Posterior vena cava (tissue), 2 donors: ENCODE data around the gene EFNA4. TPM values are rescaled to one million over a fixed set of nuclear protein-coding genes. Genes with fewer than 3 reads are reported as not detected.

Experiments used
- DNase-seq: peaks from one replicate; pipeline ENCODE4 v3.0.0-alpha.2; 2020; ENCODE audit warnings: low spot score
- intact Hi-C, 2 donors: fragments of 100-400 bp; cut with DNase I; formaldehyde crosslinking; loops; one replicate each; pipeline versions ENCODE4 v1.14.1 to v1.14.2; 2022 to 2023
- total RNA-seq, 2 donors: library from RNA; stranded (reverse); fragmentation: NEBNext Ultra II Directional; extraction: Animal tissue kit (Norgen Biotek cat#: 25700); gene quantifications; one replicate each; pipeline ENCODE4 v1.2.1, GENCODE V29; 2021
- donor health status: DM: yes; HTN: yes; CAD: no.
- donor health status: DM: yes; HTN: yes; CAD: no.

EFNA4 gene
- total RNA-seq, 2 donors from 2014 or later = 2.0 to 2.6 TPM

DNA sequence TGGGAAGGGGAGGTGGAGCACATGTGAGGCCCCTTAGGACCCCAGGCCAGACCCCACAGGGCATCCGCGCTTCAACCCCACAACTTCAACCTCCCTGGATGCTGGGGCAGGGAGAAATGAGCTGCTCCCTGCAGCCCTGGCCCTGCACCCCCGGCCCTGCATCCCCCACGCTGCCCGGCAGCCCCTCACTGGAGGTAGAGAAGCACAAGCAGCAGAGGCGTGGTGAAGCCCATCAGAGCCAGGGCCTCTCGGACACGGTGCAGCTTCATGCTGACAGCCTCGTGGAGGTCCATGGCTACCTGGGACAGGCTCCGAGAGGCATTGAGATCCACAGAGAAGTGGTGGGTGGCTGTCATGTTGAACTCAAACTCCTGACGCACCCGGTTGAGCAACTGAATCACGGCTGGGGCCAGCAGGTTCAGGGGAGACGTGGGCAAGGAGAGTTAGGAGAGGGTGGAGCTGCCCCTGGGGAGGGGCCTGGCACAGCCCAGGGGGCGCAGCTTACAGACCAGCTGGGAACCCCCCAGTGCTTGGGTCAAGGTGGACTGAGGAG is 33.2 kb upstream of the EFNA4 start:
- intact Hi-C loops = no loop called here
- DNase-seq = no peak

GRCh38 chr1:155030899-155031298 is 32.6 kb upstream of the EFNA4 start:
- intact Hi-C loops = no loop called here
- no peak for DNase-seq

- intact Hi-C loops = no loop called here
- no peak for DNase-seq
These were observed 30.7 kb upstream of the EFNA4 start for GRCh38 chr1:155032886-155033285.

GRCh38 chr1:155033524-155033923 is 30.0 kb upstream of the EFNA4 start, which contains the start of the genes DCST1 and DCST2:
Gene DCST1, plus strand, starts transcription at chr1:155033824. Its CDS starts 213 bp downstream, at chr1:155034037.
Gene DCST2, minus strand, starts transcription at chr1:155033781. Its CDS starts 80 bp downstream, at chr1:155033701.
- intact Hi-C loops = no loop called here
- DNase-seq = no peak

DNA sequence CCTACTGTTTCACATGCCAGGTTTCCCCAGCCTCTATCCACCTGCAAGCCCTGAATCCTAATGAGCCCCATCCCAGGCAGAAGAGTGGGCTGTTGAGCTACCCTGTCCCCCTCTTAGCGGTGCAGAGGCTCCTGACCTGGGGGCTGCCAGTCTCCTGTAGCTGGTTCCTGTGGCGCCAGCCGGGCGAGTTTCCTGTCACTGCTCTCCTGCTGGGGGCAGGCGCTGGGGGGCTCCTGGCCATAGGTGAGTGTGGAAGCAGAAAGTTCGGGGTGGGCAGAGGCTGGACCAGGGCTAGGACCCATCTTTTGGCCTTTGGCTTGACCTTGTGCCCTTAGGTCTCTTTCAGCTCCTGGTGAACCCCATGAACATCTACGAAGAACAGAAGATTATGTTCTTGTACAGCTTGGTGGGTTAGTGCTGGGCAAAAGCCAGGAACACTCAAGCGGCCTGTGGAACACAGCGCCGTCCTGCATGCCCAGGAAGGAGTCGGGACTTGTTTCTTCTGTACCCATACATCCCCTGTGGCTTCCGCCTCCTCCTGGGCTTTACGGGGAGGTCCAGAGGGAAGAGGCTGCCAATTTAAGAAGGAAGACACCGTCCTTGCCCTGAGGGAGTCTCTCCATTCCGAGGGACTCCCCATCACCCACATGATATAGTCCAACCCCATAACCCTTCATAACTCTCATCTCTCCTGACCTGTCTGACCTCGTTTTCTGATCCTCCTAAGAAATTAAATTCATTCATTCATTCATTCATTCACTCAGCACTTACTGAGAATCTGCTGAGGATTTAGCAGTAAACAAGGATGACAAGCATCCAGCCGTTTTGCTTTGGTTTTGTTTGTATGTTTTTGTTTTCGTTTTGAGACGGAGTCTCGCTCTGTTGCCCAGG is 29.0 kb upstream of the EFNA4 start:
- no peak for DNase-seq
- intact Hi-C loops = no loop called here

DNA sequence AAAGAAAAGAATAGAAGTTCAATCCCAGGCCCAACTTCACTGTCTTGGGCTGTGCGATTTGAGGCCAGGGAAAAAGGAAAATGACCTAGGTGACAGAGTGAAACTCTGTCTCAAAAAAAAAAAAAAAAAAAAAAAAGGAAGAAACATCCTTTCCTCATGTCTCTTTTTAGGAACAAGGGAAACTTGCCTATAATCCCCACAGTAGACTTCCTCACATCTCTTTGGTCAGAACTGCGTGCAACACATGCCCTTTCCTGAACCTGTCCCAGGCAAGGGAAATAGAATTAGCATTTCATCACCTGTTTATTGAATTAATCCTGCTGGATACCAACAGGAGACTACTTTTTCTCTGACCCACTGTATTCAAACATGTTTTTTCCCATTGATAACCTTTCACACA is 27.6 kb upstream of the EFNA4 start:
- intact Hi-C loops = no loop called here
- DNase-seq = no peak

- DNase-seq = no peak
- intact Hi-C loops = no loop called here
These were observed 26.5 kb upstream of the EFNA4 start for GRCh38 chr1:155037043-155037442.

- intact Hi-C loops = no loop called here
- DNase-seq = no peak
These were observed 25.6 kb upstream of the EFNA4 start for GRCh38 chr1:155037851-155038441.

- no peak for DNase-seq
- intact Hi-C loops = no loop called here
These were observed 24.8 kb upstream of the EFNA4 start for GRCh38 chr1:155038602-155039307.

DNA sequence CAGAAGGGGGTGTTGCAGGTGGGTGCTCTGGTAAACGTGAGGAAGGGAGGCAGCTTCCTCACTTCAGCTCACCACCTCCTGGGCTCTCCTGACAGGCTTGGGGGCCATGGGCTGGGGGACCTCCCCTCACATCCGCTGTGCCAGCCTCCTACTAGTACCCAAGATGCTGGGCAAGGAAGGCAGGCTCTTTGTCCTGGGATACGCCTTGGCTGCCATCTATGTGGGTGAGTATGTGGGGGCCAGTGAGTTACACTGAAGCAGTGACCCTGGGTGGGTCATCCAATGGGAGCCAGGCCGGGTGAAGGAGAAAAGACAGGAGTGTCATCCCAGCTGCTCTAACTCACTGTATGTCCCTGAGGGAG is 24.3 kb upstream of the EFNA4 start:
- intact Hi-C loops = no loop called here
- DNase-seq = no peak

- intact Hi-C loops = no loop called here
- no peak for DNase-seq
These were observed 23.0 kb upstream of the EFNA4 start for GRCh38 chr1:155040358-155041093.

DNA sequence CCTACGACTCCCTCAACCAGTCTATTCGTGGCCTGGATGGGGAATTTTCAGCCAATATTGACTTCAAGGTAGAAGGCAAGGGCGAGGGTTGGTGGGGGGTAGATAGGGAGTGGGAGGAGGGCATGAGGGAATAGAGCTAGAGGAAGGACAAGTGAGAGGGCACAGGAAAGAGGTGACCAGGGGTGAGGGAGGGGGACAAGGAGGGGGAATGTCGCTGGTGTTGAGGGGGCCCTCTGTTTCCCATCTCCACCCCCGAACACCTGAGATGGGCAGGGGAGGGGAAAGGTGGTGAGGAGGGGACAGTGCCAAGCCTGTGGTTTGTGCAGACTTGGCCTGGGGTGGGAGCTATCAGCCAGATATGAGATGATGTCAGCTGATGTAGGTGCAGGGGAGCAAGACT is 20.8 kb upstream of the EFNA4 start:
- intact Hi-C loops = loop anchor here in 1 of 2 donors (2.0 kb wide), 1 partner anchor 20 kb away; no protein-coding TSS in a partner anchor

GRCh38 chr1:155043301-155043702 is 20.2 kb upstream of the EFNA4 start:
- intact Hi-C loops = loop anchor here in 1 of 2 donors (2.0 kb wide), 1 partner anchor 21 kb away; no protein-coding TSS in a partner anchor

More for the DNA sequence above, 20.8 kb upstream of the EFNA4 start:
- DNase-seq = no peak

GRCh38 chr1:155043793-155044192 is 19.7 kb upstream of the EFNA4 start:
- intact Hi-C loops = loop anchor here in 1 of 2 donors (2.0 kb wide), 2 partner anchors 21 to 41 kb away; no protein-coding TSS in a partner anchor
- no peak for DNase-seq

More at GRCh38 chr1:155043301-155043702, 20.2 kb upstream of the EFNA4 start:
- no peak for DNase-seq

GRCh38 chr1:155044365-155044764 is 19.2 kb upstream of the EFNA4 start:
- intact Hi-C loops = loop anchor here in 1 of 2 donors (2.0 kb wide), 1 partner anchor 40 kb away; no protein-coding TSS in a partner anchor
- no peak for DNase-seq

GRCh38 chr1:155044812-155045657 is 18.5 kb upstream of the EFNA4 start:
- peak; percentile 91 for DNase-seq
- intact Hi-C loops = loop anchor here in 1 of 2 donors (2.0 kb wide), 1 partner anchor 40 kb away; no protein-coding TSS in a partner anchor

DNA sequence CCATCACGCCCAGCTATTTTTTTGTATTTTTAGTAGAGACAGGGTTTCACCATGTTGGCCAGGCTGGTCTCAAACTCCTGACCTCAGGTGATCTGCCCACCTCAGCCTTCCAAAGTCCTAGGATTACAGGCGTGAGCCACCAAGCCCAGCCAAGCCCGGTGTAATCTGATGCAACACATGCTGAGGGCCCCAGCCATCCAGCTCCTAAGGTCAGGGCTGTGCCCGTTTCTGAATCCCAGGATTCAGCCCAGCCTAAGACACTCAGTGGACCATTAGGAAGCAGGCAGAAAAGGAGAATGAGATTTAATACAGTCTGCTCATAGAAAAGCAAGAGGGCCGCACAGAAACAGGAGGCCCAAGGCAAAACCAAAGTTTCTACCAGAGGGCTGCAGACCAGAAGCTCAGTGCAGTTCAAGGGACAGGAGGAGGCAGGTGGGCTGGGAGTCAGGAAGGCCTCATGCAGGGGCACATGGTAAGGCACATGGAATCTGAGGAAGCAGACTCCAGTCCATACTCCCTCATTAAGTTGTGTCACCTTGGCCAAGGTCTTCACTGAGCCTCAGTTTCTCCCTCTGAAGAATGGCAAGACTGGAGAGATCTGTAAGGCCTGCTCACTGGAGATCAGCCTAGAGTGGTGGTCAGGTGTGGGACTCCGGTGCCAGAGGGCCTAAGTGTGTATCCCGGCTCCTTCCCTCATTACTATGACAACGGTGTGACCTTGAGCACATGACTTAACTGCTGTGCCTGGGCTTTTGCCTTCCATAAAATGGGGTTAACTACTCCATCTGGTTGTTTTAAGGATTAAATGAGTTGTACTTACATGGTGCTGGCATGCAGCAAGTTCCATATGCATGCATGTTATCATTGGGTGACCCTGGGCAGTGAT is 14.8 kb upstream of the EFNA4 start:
- intact Hi-C loops = no loop called here
- DNase-seq = no peak
